Mammary epithelial cell (primary cell): Measurements from ENCODE around the gene TIPIN.

ENCODE experiments used
- CTCF ChIP-seq, 2 donors: IDR thresholded peaks in 1 of 2; conservative IDR thresholded peaks in 1 of 2; 2 replicates each; pipeline ENCODE4 v1.5.1; 2011 to 2012; ENCODE audit warnings: inconsistent platforms in 2 of 2, low read length in 2 of 2, mild to moderate bottlenecking in 2 of 2, control low read depth in 1 of 2, low read depth in 1 of 2; ENCODE audit not compliant: insufficient read depth in 1 of 2; ENCODE audit errors: extremely low read depth in 1 of 2
- EZH2 ChIP-seq: IDR thresholded peaks from 2 replicates; pipeline ENCODE4 v1.6.1; 2012; ENCODE audit warnings: low read length, inconsistent platforms, borderline replicate concordance

- TF ChIP-seq CTCF (conservative IDR thresholded peaks at IDR 0.05 in 1 of 2, IDR thresholded peaks at IDR 0.05 in 1 of 2; ENCODE audit: extremely low read depth in 1 of 2, insufficient read depth in 1 of 2, low read depth in 1 of 2, low read length in 2 of 2), result no peak
- TF ChIP-seq EZH2, result no peak
Measured at GRCh38 chr15:66323312-66323928, 33.1 kb downstream of the TIPIN start.
